Smooth muscle cell (in vitro differentiated cells): ENCODE data around the gene TMCC2. TPM values are rescaled to one million over a fixed set of nuclear protein-coding genes. Genes with fewer than 3 reads are reported as not detected.

Experiments used
- DNase-seq: peaks from one replicate; lab custom pipeline; 2025; ENCODE audit not compliant: unreplicated experiment; lab: John Stamatoyannopoulos, UW
- H2AFZ ChIP-seq: fragments of 200-600 bp; sonication (generic); 2 replicates; pipeline ENCODE4 v1.6.0; 2016; ENCODE audit warnings: antibody characterized with exemption, low read depth, mild to moderate bottlenecking
- H3F3A ChIP-seq: fragments of 200-600 bp; sonication (generic); 2 replicates; pipeline ENCODE4 v1.6.0; 2017; ENCODE audit warnings: antibody characterized with exemption, low read depth
- H3K27ac ChIP-seq: fragments of 200-600 bp; sonication (generic); 2 replicates; pipeline ENCODE4 v1.5.1; 2016; ENCODE audit warnings: low read depth, mild to moderate bottlenecking
- H3K27me3 ChIP-seq: fragments of 200-600 bp; sonication (generic); 2 replicates; pipeline ENCODE4 v1.6.1; 2016; ENCODE audit warnings: low read depth, mild to moderate bottlenecking
- H3K36me3 ChIP-seq: fragments of 200-600 bp; sonication (generic); 2 replicates; pipeline ENCODE4 v1.5.1; 2016; ENCODE audit warnings: low read depth
- H3K4me1 ChIP-seq: fragments of 200-600 bp; sonication (generic); 2 replicates; pipeline ENCODE4 v1.5.1; 2016; ENCODE audit warnings: low read depth
- H3K4me2 ChIP-seq: fragments of 200-600 bp; sonication (generic); 2 replicates; pipeline ENCODE4 v1.6.0; 2016; ENCODE audit warnings: mild to moderate bottlenecking
- H3K4me3 ChIP-seq: fragments of 200-600 bp; sonication (generic); 2 replicates; pipeline ENCODE4 v1.5.1; 2016; ENCODE audit warnings: mild to moderate bottlenecking
- H3K79me2 ChIP-seq: fragments of 200-600 bp; sonication (generic); 2 replicates; pipeline ENCODE4 v1.6.0; 2016; ENCODE audit warnings: low read depth, mild to moderate bottlenecking
- H3K9ac ChIP-seq: fragments of 200-600 bp; sonication (generic); 2 replicates; pipeline ENCODE4 v1.6.0; 2016; ENCODE audit warnings: low read depth
- H3K9me3 ChIP-seq: fragments of 200-600 bp; sonication (generic); replicated peaks from 2 replicates; pipeline ENCODE4 v1.5.1; 2016; ENCODE audit warnings: low read depth
- H4K20me1 ChIP-seq: fragments of 200-600 bp; sonication (generic); 2 replicates; pipeline ENCODE4 v1.6.0; 2016; ENCODE audit warnings: low read depth
- WGBS: methylation state at CpG from one replicate; pipeline ENCODE4 v1.1.7; 2016; ENCODE audit warnings: low lambda C conversion rate; 5-methylcytosine and 5-hydroxymethylcytosine counted together
- polyA plus RNA-seq: library from polyadenylated mRNA; unstranded; fragments of >200 nt; fragmentation: Nextera tagmentation; extraction: Ambion mirVana; gene quantifications from 2 replicates; pipeline ENCODE4 v1.2.1, GENCODE V29; 2016
- total RNA-seq: library from RNA; depleted of rRNA; stranded (reverse); fragments of >200 nt; gene quantifications from 2 replicates; pipeline ENCODE4 v1.2.3, GENCODE V29; 2014
- TF ChIP-seq, protein P1 (sequence below): fragments of 200-600 bp; sonication (generic); IDR thresholded peaks from 2 replicates; pipeline ENCODE4 v1.5.1; 2017; ENCODE audit warnings: borderline replicate concordance, mild to moderate bottlenecking, antibody characterized with exemption; ENCODE audit not compliant: insufficient read depth, poor library complexity, severe bottlenecking

The TMCC2 gene
- total and polyA plus RNA-seq, 2 experiments from 2014 or later, result 3.3 to 5.6 TPM

GRCh38 chr1:205283270-205284147, 55.8 kb downstream of the TMCC2 start:
- WGBS, result 68% methylated on average over 15 of the region's 15 CpGs
- Histone ChIP-seq H3K4me2 (peak overlapping the region; percentile 18), H3K9ac (peak overlapping the region; percentile 63), H3K9me3 (no peaks in the 10 kb centered on the region), H3K4me1 (peaks cover 35% of the 10 kb centered on the region), H3K36me3 (no peaks in the 10 kb centered on the region), H3K79me2 (no peaks in the 10 kb centered on the region), H3K27ac (peak overlapping the region; percentile 88), H2AFZ (no peak overlapping the region), H3K27me3 (no peaks in the 10 kb centered on the region), H3F3A (peaks cover 24% of the 10 kb centered on the region), H3K4me3 (no peak overlapping the region), H4K20me1 (no peaks in the 10 kb centered on the region)
- DNase-seq, result no peak
- TF ChIP-seq, protein P1, sequence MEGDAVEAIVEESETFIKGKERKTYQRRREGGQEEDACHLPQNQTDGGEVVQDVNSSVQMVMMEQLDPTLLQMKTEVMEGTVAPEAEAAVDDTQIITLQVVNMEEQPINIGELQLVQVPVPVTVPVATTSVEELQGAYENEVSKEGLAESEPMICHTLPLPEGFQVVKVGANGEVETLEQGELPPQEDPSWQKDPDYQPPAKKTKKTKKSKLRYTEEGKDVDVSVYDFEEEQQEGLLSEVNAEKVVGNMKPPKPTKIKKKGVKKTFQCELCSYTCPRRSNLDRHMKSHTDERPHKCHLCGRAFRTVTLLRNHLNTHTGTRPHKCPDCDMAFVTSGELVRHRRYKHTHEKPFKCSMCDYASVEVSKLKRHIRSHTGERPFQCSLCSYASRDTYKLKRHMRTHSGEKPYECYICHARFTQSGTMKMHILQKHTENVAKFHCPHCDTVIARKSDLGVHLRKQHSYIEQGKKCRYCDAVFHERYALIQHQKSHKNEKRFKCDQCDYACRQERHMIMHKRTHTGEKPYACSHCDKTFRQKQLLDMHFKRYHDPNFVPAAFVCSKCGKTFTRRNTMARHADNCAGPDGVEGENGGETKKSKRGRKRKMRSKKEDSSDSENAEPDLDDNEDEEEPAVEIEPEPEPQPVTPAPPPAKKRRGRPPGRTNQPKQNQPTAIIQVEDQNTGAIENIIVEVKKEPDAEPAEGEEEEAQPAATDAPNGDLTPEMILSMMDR, result no peak

DNA sequence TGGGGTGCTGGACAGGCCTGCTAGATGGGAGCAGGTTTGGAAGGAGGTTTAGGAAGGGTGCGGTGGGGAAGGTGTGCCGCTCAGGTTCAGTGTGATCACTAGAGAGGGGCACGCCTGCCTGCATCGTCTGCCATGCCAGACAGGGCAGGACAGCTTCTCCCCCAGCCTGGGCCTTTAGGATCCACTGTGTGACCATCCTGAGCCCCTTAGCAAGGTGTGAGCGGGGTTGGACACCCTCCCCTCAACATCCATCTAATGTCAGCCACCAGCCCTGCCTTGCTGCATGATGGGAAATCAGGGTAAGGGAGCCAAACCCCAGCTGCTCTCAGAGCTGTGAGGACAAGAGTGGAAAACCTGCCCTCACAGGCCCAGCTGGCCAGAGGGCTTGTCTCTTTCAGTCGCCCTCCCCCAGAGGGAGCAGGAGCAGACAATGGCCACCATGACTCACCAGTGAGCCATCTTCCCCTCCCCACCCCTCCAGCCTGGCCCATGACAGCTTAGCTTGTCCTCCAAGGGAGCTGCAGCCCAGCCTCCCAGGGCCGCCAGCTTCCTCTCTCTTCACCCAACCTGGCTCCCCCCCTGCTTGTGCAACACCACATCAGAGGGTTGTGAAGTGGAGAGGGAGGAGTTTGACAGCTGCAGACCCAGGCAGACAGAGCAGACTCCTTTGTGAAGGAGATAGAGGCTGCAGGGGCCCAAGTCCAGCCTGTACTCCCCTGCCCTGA, 56.8 kb downstream of the TMCC2 start:
- Histone ChIP-seq H4K20me1 (no peaks in the 10 kb centered on the region), H3F3A (peaks cover 24% of the 10 kb centered on the region), H3K36me3 (no peaks in the 10 kb centered on the region), H3K9ac (peak overlapping the region; percentile 63), H3K4me2 (peak overlapping the region; percentile 67), H2AFZ (no peak overlapping the region), H3K4me1 (peaks cover 35% of the 10 kb centered on the region), H3K27ac (peak overlapping the region; percentile 88), H3K79me2 (no peaks in the 10 kb centered on the region), H3K9me3 (no peaks in the 10 kb centered on the region), H3K4me3 (no peak overlapping the region), H3K27me3 (no peaks in the 10 kb centered on the region)
- peak; percentile 41 for DNase-seq
- TF ChIP-seq, protein P1, result no peak
- whole genome bisulfite sequencing, result 26% methylated on average over 4 of the region's 7 CpGs

GRCh38 chr1:205285381-205286101, 57.8 kb downstream of the TMCC2 start:
- Histone ChIP-seq H2AFZ (no peak overlapping the region), H3K4me1 (peaks cover 35% of the 10 kb centered on the region), H3K79me2 (no peaks in the 10 kb centered on the region), H3F3A (peaks cover 24% of the 10 kb centered on the region), H3K9ac (peak overlapping the region; percentile 42), H3K27ac (peak overlapping the region; percentile 88), H4K20me1 (no peaks in the 10 kb centered on the region), H3K9me3 (no peaks in the 10 kb centered on the region), H3K4me3 (no peak overlapping the region), H3K4me2 (peak overlapping the region; percentile 67), H3K27me3 (no peaks in the 10 kb centered on the region), H3K36me3 (no peaks in the 10 kb centered on the region)
- WGBS, result 26% methylated on average over 12 of the region's 12 CpGs
- no peak for DNase-seq
- TF ChIP-seq, protein P1, result no peak
